Measurements from ENCODE around the gene ZNF789.
"Not testable (repeated sequence)": the region's sequence is repeated elsewhere in the genome, so short reads cannot be mapped to it uniquely, and the experiment has no call there.

DNA sequence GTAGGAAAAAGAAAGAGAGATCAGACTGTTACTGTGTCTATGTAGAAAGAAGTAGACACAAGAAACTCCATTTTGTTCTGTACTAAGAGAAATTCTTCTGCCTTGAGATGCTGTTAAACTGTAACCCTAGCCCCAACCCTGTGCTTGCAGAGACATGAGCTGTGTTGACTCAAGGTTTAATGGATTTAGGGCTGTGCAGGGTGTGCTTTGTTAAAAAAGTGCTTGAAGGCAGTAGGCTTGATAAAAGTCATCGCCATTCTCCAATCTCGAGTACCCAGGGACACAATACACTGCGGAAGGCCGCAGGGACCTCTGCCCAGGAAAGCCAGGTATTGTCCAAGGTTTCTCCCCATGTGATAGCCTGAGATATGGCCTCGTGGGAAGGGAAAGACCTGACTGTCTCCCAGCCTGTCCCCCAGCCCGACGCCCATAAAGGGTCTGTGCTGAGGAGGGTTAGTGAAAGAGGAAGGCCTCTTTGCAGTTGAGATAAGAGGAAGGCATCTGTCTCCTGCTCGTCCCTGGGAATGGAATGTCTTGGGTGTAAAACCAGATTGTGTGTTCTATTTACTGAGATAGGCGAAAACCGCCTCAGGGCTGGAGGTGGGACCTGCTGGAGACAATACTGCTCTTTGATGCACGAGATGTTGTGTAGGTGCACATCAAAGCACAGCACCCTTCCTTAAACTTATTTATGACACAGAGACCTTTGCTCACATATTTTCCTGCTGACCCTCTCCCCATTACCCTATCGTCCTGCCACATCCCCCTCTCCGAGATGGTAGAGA, 40.7 kb upstream of the ZNF789 start:
- TF ChIP-seq NCOA2 (CRISPR knock-in tag; IDR thresholded peaks at IDR 0.05); ARNT (IDR thresholded peaks at IDR 0.05); SIN3A (IDR thresholded peaks at IDR 0.05; ENCODE audit: borderline replicate concordance, low read depth, low read length); SOX13 (IDR thresholded peaks at IDR 0.05); MAX (IDR thresholded peaks at IDR 0.05); ZNF496 (CRISPR knock-in tag; IDR thresholded peaks at IDR 0.05; ENCODE audit: insufficient replicate concordance); ESRRA (CRISPR knock-in tag; IDR thresholded peaks at IDR 0.05; ENCODE audit: low read depth); GMEB1 (CRISPR knock-in tag; IDR thresholded peaks at IDR 0.05; ENCODE audit: borderline replicate concordance); ZNF670 (CRISPR knock-in tag; IDR thresholded peaks at IDR 0.05; ENCODE audit: borderline replicate concordance): not testable (repeated sequence)
- TF ChIP-seq, protein P1, sequence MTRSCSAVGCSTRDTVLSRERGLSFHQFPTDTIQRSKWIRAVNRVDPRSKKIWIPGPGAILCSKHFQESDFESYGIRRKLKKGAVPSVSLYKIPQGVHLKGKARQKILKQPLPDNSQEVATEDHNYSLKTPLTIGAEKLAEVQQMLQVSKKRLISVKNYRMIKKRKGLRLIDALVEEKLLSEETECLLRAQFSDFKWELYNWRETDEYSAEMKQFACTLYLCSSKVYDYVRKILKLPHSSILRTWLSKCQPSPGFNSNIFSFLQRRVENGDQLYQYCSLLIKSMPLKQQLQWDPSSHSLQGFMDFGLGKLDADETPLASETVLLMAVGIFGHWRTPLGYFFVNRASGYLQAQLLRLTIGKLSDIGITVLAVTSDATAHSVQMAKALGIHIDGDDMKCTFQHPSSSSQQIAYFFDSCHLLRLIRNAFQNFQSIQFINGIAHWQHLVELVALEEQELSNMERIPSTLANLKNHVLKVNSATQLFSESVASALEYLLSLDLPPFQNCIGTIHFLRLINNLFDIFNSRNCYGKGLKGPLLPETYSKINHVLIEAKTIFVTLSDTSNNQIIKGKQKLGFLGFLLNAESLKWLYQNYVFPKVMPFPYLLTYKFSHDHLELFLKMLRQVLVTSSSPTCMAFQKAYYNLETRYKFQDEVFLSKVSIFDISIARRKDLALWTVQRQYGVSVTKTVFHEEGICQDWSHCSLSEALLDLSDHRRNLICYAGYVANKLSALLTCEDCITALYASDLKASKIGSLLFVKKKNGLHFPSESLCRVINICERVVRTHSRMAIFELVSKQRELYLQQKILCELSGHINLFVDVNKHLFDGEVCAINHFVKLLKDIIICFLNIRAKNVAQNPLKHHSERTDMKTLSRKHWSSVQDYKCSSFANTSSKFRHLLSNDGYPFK (CRISPR knock-in tag; IDR thresholded peaks at IDR 0.05; ENCODE audit: borderline replicate concordance), result not testable (repeated sequence)
- peak in 1 of 2 experiments; percentile 44; a peak in 2 of 4 replicates for TF ChIP-seq SOX13 (CRISPR knock-in tag; conservative IDR thresholded peaks at IDR 0.05 in 1 of 2, IDR thresholded peaks at IDR 0.05 in 1 of 2)
- TF ChIP-seq, protein P2, sequence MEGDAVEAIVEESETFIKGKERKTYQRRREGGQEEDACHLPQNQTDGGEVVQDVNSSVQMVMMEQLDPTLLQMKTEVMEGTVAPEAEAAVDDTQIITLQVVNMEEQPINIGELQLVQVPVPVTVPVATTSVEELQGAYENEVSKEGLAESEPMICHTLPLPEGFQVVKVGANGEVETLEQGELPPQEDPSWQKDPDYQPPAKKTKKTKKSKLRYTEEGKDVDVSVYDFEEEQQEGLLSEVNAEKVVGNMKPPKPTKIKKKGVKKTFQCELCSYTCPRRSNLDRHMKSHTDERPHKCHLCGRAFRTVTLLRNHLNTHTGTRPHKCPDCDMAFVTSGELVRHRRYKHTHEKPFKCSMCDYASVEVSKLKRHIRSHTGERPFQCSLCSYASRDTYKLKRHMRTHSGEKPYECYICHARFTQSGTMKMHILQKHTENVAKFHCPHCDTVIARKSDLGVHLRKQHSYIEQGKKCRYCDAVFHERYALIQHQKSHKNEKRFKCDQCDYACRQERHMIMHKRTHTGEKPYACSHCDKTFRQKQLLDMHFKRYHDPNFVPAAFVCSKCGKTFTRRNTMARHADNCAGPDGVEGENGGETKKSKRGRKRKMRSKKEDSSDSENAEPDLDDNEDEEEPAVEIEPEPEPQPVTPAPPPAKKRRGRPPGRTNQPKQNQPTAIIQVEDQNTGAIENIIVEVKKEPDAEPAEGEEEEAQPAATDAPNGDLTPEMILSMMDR (CRISPR knock-in tag; IDR thresholded peaks at IDR 0.05), result not testable (repeated sequence)
- TF ChIP-seq, protein P3, sequence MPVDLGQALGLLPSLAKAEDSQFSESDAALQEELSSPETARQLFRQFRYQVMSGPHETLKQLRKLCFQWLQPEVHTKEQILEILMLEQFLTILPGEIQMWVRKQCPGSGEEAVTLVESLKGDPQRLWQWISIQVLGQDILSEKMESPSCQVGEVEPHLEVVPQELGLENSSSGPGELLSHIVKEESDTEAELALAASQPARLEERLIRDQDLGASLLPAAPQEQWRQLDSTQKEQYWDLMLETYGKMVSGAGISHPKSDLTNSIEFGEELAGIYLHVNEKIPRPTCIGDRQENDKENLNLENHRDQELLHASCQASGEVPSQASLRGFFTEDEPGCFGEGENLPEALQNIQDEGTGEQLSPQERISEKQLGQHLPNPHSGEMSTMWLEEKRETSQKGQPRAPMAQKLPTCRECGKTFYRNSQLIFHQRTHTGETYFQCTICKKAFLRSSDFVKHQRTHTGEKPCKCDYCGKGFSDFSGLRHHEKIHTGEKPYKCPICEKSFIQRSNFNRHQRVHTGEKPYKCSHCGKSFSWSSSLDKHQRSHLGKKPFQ (CRISPR knock-in tag; IDR thresholded peaks at IDR 0.05; ENCODE audit: insufficient replicate concordance), result not testable (repeated sequence)

All from HepG2 (cell line).